Fibroblast of skin of right quadriceps (primary cell): Measurements from ENCODE around the gene PLPP1.

ENCODE experiments used
- DNase-seq: peaks from one replicate; pipeline ENCODE4 v3.0.0-alpha.2; 2013

PLPP1 gene

GRCh38 chr5:55402199-55402598 is 132.6 kb downstream of the PLPP1 start:
- DNase-seq, result no peak

GRCh38 chr5:55393501-55394175 is 141.1 kb downstream of the PLPP1 start:
- DNase-seq, result no peak

DNA sequence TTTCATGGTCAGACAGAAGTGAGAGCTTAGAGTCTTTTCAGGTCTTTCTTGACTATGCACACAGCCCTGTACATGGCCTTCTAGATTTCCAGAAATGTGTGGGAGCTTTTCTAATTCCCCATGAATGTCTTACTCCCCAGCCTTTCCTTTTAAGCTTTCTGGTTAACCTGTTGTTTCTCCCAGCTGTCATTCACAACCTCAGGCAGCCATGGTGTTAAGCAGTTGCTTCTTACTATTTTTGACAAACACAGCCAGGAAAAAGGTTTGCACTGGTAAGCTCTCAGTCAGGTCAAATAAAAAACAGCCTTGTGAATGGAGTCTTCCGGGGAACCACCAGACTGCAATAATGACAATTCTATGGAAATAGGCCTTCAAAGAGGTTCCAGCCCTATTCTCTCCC is 142.1 kb downstream of the PLPP1 start:
- DNase-seq, result no peak

DNA sequence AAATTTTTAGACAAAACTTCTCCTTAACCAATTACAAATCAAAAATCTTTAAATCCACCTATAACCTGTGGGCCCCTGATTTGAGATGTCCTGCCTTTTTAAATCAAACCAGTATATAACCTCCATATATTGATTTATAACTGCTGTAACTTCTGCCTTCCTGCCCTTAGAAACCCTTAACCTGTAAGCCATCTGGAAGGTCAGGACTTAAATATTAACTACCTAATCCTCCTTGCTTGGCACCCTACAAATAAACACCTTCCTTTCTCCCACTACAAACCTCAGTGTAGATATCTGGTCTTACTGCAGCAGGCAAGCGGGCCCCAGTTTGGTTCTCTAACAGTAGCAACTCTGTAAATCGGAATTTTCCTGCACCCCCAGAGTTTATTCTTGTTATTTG is 143.1 kb downstream of the PLPP1 start:
- no peak for DNase-seq

GRCh38 chr5:55387865-55388264 is 146.9 kb downstream of the PLPP1 start:
- DNase-seq, result no peak

- no peak for DNase-seq
These were observed 148.4 kb downstream of the PLPP1 start for GRCh38 chr5:55386356-55386755.

- DNase-seq, result no peak
These were observed 148.9 kb downstream of the PLPP1 start for GRCh38 chr5:55385846-55386245.

DNA sequence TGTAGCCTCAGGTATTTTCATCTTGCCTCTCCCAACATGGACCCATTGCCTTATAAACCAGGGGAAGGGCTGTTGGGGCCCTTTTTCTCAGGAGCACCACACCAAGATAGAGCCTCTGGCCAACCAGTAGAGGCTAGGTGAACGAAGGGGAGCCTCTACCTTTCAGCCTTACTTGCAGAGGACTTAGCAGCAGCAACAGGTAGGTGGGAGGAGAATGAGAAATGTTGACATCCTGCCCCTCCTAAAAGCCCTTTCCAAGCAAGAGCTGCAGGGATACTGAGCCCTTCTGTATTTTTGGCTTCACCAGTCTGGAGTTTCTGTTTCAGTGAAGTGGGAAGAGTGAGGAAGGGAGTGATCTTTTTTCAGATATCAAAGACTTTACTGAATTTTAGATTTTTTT is 149.5 kb downstream of the PLPP1 start:
- DNase-seq, result no peak

DNA sequence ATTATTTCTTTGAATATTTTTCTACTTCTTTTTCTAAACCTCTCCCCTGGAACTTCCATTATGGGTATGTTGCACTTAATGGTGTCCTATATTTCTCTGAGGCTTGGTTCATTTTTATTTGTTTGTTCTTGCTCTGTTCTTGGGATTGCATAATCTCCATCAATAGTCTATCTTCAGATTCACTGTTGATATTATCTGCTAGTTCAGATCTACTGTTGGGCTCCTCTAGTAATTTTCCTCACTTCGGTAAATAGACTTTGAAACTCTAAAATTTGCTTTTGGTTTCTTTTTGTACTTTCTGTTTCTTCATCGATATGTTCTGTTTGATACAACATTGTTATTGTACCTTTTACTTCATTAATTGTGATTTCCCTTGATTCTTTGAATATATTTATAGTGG is 150.7 kb downstream of the PLPP1 start:
- DNase-seq, result no peak

- no peak for DNase-seq
These were observed 151.5 kb downstream of the PLPP1 start for GRCh38 chr5:55383254-55383653.

- DNase-seq, result no peak
These were observed 157.0 kb downstream of the PLPP1 start for GRCh38 chr5:55377810-55378209.
